GM19397 (cell line): ENCODE measurements around the gene ZNF416.

Experiments used
- ATAC-seq: cut with Tn5 transposase; IDR thresholded peaks from one replicate; pipeline ENCODE4 v1.9.1; 2021; ENCODE audit warnings: mild to moderate bottlenecking, moderate library complexity; ENCODE audit not compliant: unreplicated experiment

ZNF416 gene

DNA sequence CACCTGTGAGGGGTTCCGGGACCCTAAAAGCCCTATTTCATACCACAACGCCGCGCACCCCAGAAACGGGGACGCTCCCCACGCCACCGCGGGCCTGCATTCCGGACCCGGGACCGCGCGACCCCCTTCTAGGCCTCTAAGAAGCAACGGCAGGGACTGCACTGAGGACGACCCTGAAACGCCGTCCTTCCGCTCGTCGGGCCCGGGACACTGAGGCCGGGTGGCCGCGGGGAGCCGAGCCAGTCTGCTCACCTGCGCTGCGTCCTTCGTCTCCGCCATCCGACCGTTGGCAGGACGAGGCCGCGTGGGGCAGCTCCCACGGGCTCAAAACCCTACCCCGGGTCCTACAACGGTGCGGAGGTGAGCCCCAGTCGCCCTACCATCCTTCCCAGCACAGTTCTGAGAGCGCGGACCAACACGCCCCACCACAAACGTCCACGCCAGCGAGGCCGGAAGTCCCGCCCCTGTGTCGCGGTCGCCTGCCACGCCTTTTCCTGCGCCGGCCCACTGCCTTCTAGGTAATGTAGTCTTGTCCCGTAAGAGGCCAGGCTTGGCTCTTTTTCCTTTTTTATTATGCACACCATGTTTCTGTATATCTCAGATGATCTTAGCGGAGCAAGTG is 19.2 kb downstream of the ZNF416 start, which contains the start of gene ZNF550:
Gene ZNF550 (minus strand): TSS at position 460 of the 622 bp plus-strand sequence. CDS start 181 bp downstream, at position 279.
- ATAC-seq, result peak; percentile 100

DNA sequence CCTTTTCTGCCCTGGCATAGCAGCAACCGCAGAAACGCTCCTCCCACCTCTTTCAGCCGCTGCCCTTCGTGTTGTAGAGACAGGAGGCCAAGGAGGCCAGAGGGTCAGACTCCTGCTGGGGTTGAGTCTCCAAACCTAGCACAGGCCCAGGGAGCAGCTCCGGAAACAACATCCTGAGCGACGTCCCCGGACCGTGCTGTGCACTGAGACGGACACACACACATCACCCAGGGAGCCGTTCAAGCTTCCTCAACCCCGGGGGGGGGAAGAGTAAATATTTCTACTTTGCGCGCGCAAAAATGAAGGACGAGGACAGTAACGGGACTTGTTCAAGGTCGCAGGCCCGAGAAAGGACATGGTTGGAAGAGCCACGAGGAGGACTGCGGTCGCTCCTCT is 19.7 kb downstream of the ZNF416 start:
- no peak for ATAC-seq

DNA sequence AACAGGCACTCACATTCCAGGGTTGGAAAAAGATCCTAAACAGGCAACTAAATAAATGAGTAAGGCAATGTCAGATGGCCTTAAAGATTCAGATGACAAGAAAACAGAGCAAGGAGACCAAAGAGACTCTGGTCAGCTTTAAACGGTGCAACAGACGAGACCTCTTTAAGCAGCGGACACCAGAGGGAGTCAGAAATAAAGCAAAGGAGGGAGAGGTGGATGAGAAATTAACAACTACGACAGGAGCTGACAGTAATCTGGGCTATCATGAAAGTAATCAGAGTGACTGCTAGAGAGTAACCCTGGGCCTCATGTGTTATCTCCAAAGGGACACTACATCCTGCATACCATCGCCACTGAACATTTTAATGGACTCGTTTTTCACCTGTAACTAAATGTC is 20.2 kb downstream of the ZNF416 start:
- no peak for ATAC-seq

DNA sequence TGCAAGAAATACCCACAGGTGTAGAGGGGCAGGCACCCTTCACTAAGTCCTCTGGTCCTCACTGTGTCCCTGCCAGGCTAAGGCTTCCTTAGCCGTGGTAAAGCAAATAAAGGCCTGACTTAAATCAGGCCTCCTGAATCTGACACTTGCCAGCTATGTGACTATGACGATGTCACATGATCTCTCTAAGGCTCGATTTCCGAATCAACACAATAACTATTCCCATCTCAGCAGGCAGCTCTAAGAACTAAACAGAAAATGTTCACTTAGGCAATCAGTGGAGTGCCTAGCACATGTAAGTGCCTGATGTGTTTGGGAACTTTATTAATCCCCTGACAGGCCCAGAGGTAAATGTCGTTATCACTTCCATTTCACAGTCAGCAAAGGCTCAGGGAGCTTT is 21.1 kb downstream of the ZNF416 start:
- ATAC-seq, result no peak

DNA sequence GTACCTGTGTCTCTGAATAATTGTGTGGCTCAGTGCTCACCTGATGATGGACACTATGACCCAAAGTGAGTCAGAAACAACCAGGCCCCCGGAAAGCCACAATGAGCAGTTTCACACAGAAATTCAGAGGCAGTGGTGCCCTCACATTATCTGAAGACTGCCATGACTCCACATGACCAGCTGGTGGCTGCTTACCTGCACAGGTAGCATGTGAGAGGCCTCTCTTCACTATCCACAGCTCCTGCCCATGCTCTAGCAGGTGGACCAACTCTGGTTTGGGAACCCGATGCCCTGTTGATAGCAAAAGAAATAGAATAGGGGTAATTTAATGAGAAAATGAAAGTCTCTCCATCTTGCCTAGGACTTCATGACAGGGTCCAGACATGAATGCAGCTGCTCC is 26.3 kb downstream of the ZNF416 start:
- no peak for ATAC-seq

DNA sequence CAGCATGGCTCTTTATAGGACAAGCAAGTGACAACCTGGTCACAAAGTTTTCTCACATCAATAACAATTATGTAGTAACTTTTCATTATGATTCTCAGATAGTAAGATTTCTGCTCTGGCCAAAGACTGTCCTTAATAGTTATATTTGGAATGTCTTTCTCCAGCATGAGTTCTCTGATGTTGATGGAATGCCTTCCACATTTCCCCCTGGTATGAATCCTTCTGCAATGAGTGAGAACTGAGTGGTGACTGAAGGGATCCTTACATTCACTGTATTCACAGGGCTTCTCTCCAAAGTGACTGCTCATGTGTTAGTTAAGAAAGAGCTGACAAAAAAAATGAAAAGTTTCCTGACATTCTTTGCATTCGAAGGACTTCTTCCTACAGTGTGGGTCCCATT is 32.2 kb downstream of the ZNF416 start:
- ATAC-seq, result no peak

DNA sequence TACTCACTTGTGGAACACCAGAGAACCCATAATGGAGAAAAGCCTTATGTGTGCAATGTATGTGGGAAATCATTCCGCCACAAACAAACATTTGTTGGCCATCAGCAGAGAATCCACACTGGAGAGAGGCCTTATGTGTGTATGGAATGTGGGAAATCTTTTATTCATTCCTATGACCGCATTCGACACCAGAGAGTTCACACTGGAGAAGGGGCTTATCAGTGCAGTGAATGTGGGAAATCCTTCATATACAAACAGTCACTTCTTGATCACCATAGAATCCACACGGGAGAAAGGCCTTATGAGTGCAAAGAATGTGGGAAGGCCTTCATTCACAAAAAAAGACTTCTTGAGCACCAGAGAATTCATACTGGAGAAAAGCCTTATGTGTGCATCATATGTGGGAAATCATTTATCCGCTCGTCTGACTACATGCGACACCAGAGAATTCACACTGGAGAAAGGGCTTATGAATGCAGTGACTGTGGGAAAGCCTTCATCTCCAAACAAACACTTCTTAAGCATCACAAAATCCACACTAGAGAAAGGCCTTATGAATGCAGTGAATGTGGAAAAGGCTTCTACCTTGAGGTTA is 40.7 kb downstream of the ZNF416 start:
- no peak for ATAC-seq

DNA sequence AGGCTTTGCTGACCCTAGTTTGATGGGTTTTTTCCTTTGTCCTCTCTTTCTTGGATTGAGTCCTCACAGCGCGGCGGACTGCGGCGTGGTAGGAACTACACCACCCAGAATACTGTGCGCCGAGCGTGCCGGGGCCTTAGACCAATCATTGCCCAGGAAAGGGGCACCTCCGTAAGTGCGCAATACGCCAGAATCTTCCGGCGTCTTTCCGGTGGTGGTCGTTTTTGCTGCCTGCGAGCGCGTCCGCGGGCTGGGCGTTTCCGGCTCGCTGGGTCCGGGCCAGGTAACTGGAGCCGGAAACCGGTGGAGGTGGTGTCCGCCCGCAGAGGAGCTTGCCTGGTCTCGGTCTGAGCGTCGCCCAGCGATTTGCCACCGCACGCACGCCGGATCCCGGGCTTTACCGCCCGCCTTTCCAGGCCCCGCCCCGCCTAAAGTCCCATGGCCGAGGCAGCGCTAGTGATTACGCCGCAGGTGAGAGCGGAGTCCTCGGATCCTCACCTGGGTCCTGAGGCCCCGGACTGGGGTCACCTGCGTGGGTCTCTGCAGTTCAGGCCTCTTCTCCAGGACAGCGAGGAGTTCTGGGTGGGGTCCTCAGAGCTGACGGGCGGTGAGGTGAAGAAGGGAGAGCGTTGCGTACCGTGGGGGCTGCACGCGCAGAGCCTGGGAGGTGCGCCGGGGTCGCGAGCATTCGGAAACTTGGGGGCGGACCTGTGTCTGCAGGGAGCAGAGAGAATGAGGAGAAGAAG is 51.4 kb downstream of the ZNF416 start, which contains the start of gene ZNF549:
Gene ZNF549 (plus strand): TSS at position 221 of the 746 bp plus-strand sequence. CDS start 218 bp downstream, at position 439.
- peak; percentile 97 for ATAC-seq
